Measurements from ENCODE around the gene XAGE3.
"Not testable (repeated sequence)": the region's sequence is repeated elsewhere in the genome, so short reads cannot be mapped to it uniquely, and the experiment has no call there.

XAGE3 gene

GRCh38 chrX:52867610-52868348 is at the start of gene XAGE3:
TSS of gene XAGE3 (minus strand) at chrX:52868083. CDS start at chrX:52867133, 950 bp downstream.
- DNase-seq = no peak

- not testable (repeated sequence) for DNase-seq
Observed at GRCh38 chrX:52914704-52915103, 46.8 kb upstream of the XAGE3 start.

- not testable (repeated sequence) for DNase-seq
Observed at GRCh38 chrX:52913681-52914080, 45.8 kb upstream of the XAGE3 start.

GRCh38 chrX:52909313-52909969 is 41.6 kb upstream of the XAGE3 start:
- not testable (repeated sequence) for DNase-seq

GRCh38 chrX:52907900-52908299 is 40.0 kb upstream of the XAGE3 start:
- DNase-seq = not testable (repeated sequence)

GRCh38 chrX:52907137-52907536 is 39.3 kb upstream of the XAGE3 start:
- not testable (repeated sequence) for DNase-seq

- DNase-seq = not testable (repeated sequence)
Observed at GRCh38 chrX:52906072-52906471, 38.2 kb upstream of the XAGE3 start.

GRCh38 chrX:52905531-52905930 is 37.6 kb upstream of the XAGE3 start:
- DNase-seq = not testable (repeated sequence)

GRCh38 chrX:52896855-52897709 is 29.2 kb upstream of the XAGE3 start, which contains the start of gene FAM156B:
TSS of gene FAM156B (plus strand) at chrX:52897330. CDS start at chrX:52907226, 9,896 bp downstream.
- not testable (repeated sequence) for DNase-seq

GRCh38 chrX:52896438-52896837 is 28.6 kb upstream of the XAGE3 start:
- DNase-seq = not testable (repeated sequence)

GRCh38 chrX:52888090-52888489 is 20.2 kb upstream of the XAGE3 start:
- not testable (repeated sequence) for DNase-seq

GRCh38 chrX:52887459-52887858 is 19.6 kb upstream of the XAGE3 start:
- not testable (repeated sequence) for DNase-seq

- DNase-seq = not testable (repeated sequence)
Observed at GRCh38 chrX:52876386-52876785, 8.5 kb upstream of the XAGE3 start.

GRCh38 chrX:52875436-52875835 is 7.6 kb upstream of the XAGE3 start:
- not testable (repeated sequence) for DNase-seq

GRCh38 chrX:52874661-52875060 is 6.8 kb upstream of the XAGE3 start:
- DNase-seq = no peak

GRCh38 chrX:52873825-52874224 is 5.9 kb upstream of the XAGE3 start:
- DNase-seq = not testable (repeated sequence)

- no peak for DNase-seq
Observed at GRCh38 chrX:52870046-52870445, 2.2 kb upstream of the XAGE3 start.

- DNase-seq = no peak
Observed at GRCh38 chrX:52865343-52865998, 2.4 kb downstream of the XAGE3 start.

- DNase-seq = not testable (repeated sequence)
Observed at GRCh38 chrX:52856991-52857525, 10.8 kb downstream of the XAGE3 start.

- no peak for DNase-seq
Observed at GRCh38 chrX:52852110-52852860, 15.6 kb downstream of the XAGE3 start.

GRCh38 chrX:52843619-52844018 is 24.3 kb downstream of the XAGE3 start:
- not testable (repeated sequence) for DNase-seq

Measured in CD4-positive, alpha-beta T cell treated with Interleukin-10 for 1 hour (primary cell).